Measurements from ENCODE around the gene PODN. TPM values are rescaled to one million over a fixed set of nuclear protein-coding genes. Genes with fewer than 3 reads are reported as not detected.

PODN gene
- total RNA-seq, 1 donor from 2014 or later, result 19.4 TPM

GRCh38 chr1:53069663-53070327, 7.8 kb downstream of the PODN start:
- DNase-seq (ENCODE audit: low spot score), result peak; percentile 63

GRCh38 chr1:53070621-53071020, 8.6 kb downstream of the PODN start:
- peak; percentile 69 for DNase-seq (ENCODE audit: low spot score)
- intact Hi-C loops (cut with DNase I), result no loop called here

More at GRCh38 chr1:53069663-53070327, 7.8 kb downstream of the PODN start:
- intact Hi-C loops (cut with DNase I), result loop anchor here (5.0 kb wide), 1 partner anchor 113 kb away; no protein-coding TSS in a partner anchor

GRCh38 chr1:53071167-53071865, 9.3 kb downstream of the PODN start:
- peak; percentile 58 for DNase-seq (ENCODE audit: low spot score)
- intact Hi-C loops (cut with DNase I), result no loop called here

GRCh38 chr1:53071915-53072314, 9.9 kb downstream of the PODN start:
- DNase-seq (ENCODE audit: low spot score), result no peak
- intact Hi-C loops (cut with DNase I), result no loop called here

GRCh38 chr1:53073287-53073686, 11.3 kb downstream of the PODN start:
- intact Hi-C loops (cut with DNase I), result no loop called here
- peak; percentile 44 for DNase-seq (ENCODE audit: low spot score)

- intact Hi-C loops (cut with DNase I), result no loop called here
- DNase-seq (ENCODE audit: low spot score), result peak; percentile 75
Measured at GRCh38 chr1:53073868-53074311, 11.9 kb downstream of the PODN start.

- intact Hi-C loops (cut with DNase I), result no loop called here
- peak; percentile 50 for DNase-seq (ENCODE audit: low spot score)
Measured at GRCh38 chr1:53074313-53075154, 12.5 kb downstream of the PODN start.

GRCh38 chr1:53075206-53075605, 13.2 kb downstream of the PODN start:
- peak; percentile 63 for DNase-seq (ENCODE audit: low spot score)

GRCh38 chr1:53075761-53076163, 13.7 kb downstream of the PODN start:
- intact Hi-C loops (cut with DNase I), result no loop called here
- peak; percentile 47 for DNase-seq (ENCODE audit: low spot score)

More at GRCh38 chr1:53075206-53075605, 13.2 kb downstream of the PODN start:
- intact Hi-C loops (cut with DNase I), result no loop called here

- DNase-seq (ENCODE audit: low spot score), result peak; percentile 68
- intact Hi-C loops (cut with DNase I), result no loop called here
Measured at GRCh38 chr1:53076165-53076564, 14.2 kb downstream of the PODN start.

- intact Hi-C loops (cut with DNase I), result no loop called here
- peak; percentile 61 for DNase-seq (ENCODE audit: low spot score)
Measured at GRCh38 chr1:53076721-53077598, 14.9 kb downstream of the PODN start.

GRCh38 chr1:53077599-53077965, 15.6 kb downstream of the PODN start:
- peak; percentile 72 for DNase-seq (ENCODE audit: low spot score)
- intact Hi-C loops (cut with DNase I), result no loop called here

- DNase-seq (ENCODE audit: low spot score), result peak; percentile 68
- intact Hi-C loops (cut with DNase I), result no loop called here
Measured at GRCh38 chr1:53078333-53079101, 16.5 kb downstream of the PODN start.

- intact Hi-C loops (cut with DNase I), result no loop called here
- peak; percentile 46 for DNase-seq (ENCODE audit: low spot score)
Measured at GRCh38 chr1:53079251-53079650, 17.2 kb downstream of the PODN start.

GRCh38 chr1:53080041-53080440, 18.0 kb downstream of the PODN start:
- peak; percentile 49 for DNase-seq (ENCODE audit: low spot score)
- intact Hi-C loops (cut with DNase I), result no loop called here

- no peak for DNase-seq (ENCODE audit: low spot score)
- intact Hi-C loops (cut with DNase I), result no loop called here
Measured at GRCh38 chr1:53080769-53081168, 18.8 kb downstream of the PODN start.

- intact Hi-C loops (cut with DNase I), result no loop called here
- DNase-seq (ENCODE audit: low spot score), result no peak
Measured at GRCh38 chr1:53081384-53082066, 19.5 kb downstream of the PODN start.
